Activated T-cell treated with anti-CD3 and anti-CD28 coated beads, Interleukin-2, amount 50 U/mL, for 4 hours (primary cell): ENCODE results near the gene SSH3. TPM values are rescaled to one million over a fixed set of nuclear protein-coding genes. Genes with fewer than 3 reads are reported as not detected.

Experiments
- ATAC-seq, 2 donors: fragments of 200-7000 bp; cut with Tn5 transposase; one replicate each; pipeline ENCODE4 v1.10.0; 2021
- DNase-seq: peaks from one replicate; pipeline ENCODE4 v3.0.0-alpha.2; 2020
- H3K27me3 Mint-ChIP-seq: one replicate; pipeline ENCODE4 v1.8.0; 2021; ENCODE audit warnings: low read depth, mixed read lengths
- H3K36me3 Mint-ChIP-seq: one replicate; pipeline ENCODE4 v1.8.0; 2022; ENCODE audit warnings: mixed read lengths; ENCODE audit not compliant: insufficient read depth
- H3K4me1 Mint-ChIP-seq: one replicate; pipeline ENCODE4 v1.8.0; 2021; ENCODE audit warnings: low read depth, mixed read lengths
- H3K4me3 Mint-ChIP-seq: one replicate; pipeline ENCODE4 v1.8.0; 2021; ENCODE audit warnings: mild to moderate bottlenecking, moderate library complexity, mixed read lengths
- H3K9me3 Mint-ChIP-seq: one replicate; pipeline ENCODE4 v1.8.0; 2021; ENCODE audit warnings: mixed read lengths
- total RNA-seq, 3 donors: library from RNA; stranded (reverse); gene quantifications; one replicate each; pipeline ENCODE4 v1.2.1, GENCODE V29; 2021

SSH3 gene
- total RNA-seq, 3 donors from 2014 or later = 4.8 to 7.2 (median 6.6) TPM

GRCh38 chr11:67355794-67356386, 52.6 kb downstream of the SSH3 start:
- Mint-ChIP-seq H3K4me1 (peaks cover 44% of the 10 kb centered on the region), H3K36me3 (no peaks in the 10 kb centered on the region), H3K27me3 (no peaks in the 10 kb centered on the region), H3K9me3 (no peaks in the 10 kb centered on the region), H3K4me3 (no peak overlapping the region)
- ATAC-seq (no peak), DNase-seq (no peak)

- Mint-ChIP-seq H3K36me3 (no peaks in the 10 kb centered on the region), H3K4me3 (no peak overlapping the region), H3K4me1 (peaks cover 38% of the 10 kb centered on the region), H3K9me3 (no peaks in the 10 kb centered on the region), H3K27me3 (no peaks in the 10 kb centered on the region)
- ATAC-seq (no peak), DNase-seq (no peak)
Measured at GRCh38 chr11:67356387-67356863, 53.1 kb downstream of the SSH3 start.

- H3K4me1 Mint-ChIP-seq = peaks cover 34% of the 10 kb centered on the region
- no peaks in the 10 kb centered on the region for H3K27me3 Mint-ChIP-seq
- H3K9me3 Mint-ChIP-seq = no peaks in the 10 kb centered on the region
- no peak for ATAC-seq
- DNase-seq = peak; percentile 61
- no peak overlapping the region for H3K4me3 Mint-ChIP-seq
- no peaks in the 10 kb centered on the region for H3K36me3 Mint-ChIP-seq
Measured at GRCh38 chr11:67356864-67357561, 53.7 kb downstream of the SSH3 start.

- DNase-seq = no peak
- no peak for ATAC-seq
- Mint-ChIP-seq H3K4me3 (no peak overlapping the region), H3K4me1 (peaks cover 32% of the 10 kb centered on the region), H3K27me3 (no peaks in the 10 kb centered on the region), H3K36me3 (no peaks in the 10 kb centered on the region), H3K9me3 (no peaks in the 10 kb centered on the region)
Measured at GRCh38 chr11:67357831-67358670, 54.7 kb downstream of the SSH3 start.

Other genes with a start within 250 kb of the SSH3 start
- gene RHOD, start 246.7 kb upstream of the SSH3 start, total RNA-seq = 1 to 10 TPM in 1 of 3 donors, under 1 TPM in 2; 0.35 to 1.1 (median 0.69) TPM
- 100 to 1,000 TPM in 2 of 3 donors, 10 to 100 TPM in 1; 94.2 to 114 (median 104) TPM for gene KDM2A, start 184.3 kb upstream of the SSH3 start, total RNA-seq
- 100 to 1,000 TPM; 152 to 172 (median 171) TPM for gene GRK2, start 37.1 kb upstream of the SSH3 start, total RNA-seq
- gene ANKRD13D, start 14.2 kb upstream of the SSH3 start, total RNA-seq = 10 to 100 TPM; 67.7 to 75.4 (median 69.8) TPM
- 10 to 100 TPM; 16.4 to 23.8 (median 22.0) TPM for gene POLD4, start 50.0 kb downstream of the SSH3 start, total RNA-seq
- gene CLCF1, start 70.1 kb downstream of the SSH3 start, total RNA-seq = 1 to 10 TPM in 2 of 3 donors, under 1 TPM in 1; 0.56 to 1.5 (median 1.4) TPM
- gene RAD9A, start 88.5 kb downstream of the SSH3 start, total RNA-seq = 10 to 100 TPM; 36.2 to 40.0 (median 36.2) TPM
- gene PPP1CA, start 98.3 kb downstream of the SSH3 start, total RNA-seq = 100 to 1,000 TPM; 262 to 265 (median 264) TPM
- gene TBC1D10C, start 100.6 kb downstream of the SSH3 start, total RNA-seq = 10 to 100 TPM; 63.5 to 90.1 (median 68.5) TPM
- 1 to 10 TPM; 1.4 to 2.2 (median 1.5) TPM for gene CARNS1, start 112.1 kb downstream of the SSH3 start, total RNA-seq
- 10 to 100 TPM; 90.3 to 97.2 (median 92.7) TPM for gene RPS6KB2, start 125.0 kb downstream of the SSH3 start, total RNA-seq
- gene PTPRCAP, start 134.2 kb downstream of the SSH3 start, total RNA-seq = 100 to 1,000 TPM in 2 of 3 donors, 10 to 100 TPM in 1; 61.5 to 114 (median 108) TPM
- 100 to 1,000 TPM in 2 of 3 donors, 10 to 100 TPM in 1; 97.5 to 139 (median 114) TPM for gene CORO1B, start 139.9 kb downstream of the SSH3 start, total RNA-seq
- gene GPR152, start 149.2 kb downstream of the SSH3 start, total RNA-seq = not detected
- gene CABP4, start 151.8 kb downstream of the SSH3 start, total RNA-seq = 1 to 10 TPM in 2 of 3 donors, under 1 TPM in 1; 0.48 to 1.5 (median 1.1) TPM
- 10 to 100 TPM; 31.1 to 36.3 (median 32.9) TPM for gene TMEM134, start 165.7 kb downstream of the SSH3 start, total RNA-seq
- gene AIP, start 179.5 kb downstream of the SSH3 start, total RNA-seq = 100 to 1,000 TPM; 156 to 183 (median 166) TPM
- 100 to 1,000 TPM in 1 of 3 donors, 10 to 100 TPM in 2; 88.8 to 118 (median 96.4) TPM for gene PITPNM1, start 201.8 kb downstream of the SSH3 start, total RNA-seq
- 10 to 100 TPM; 79.1 to 89.1 (median 86.2) TPM for gene CDK2AP2, start 204.6 kb downstream of the SSH3 start, total RNA-seq
- not detected for gene CABP2, start 219.9 kb downstream of the SSH3 start, total RNA-seq